Inflammatory macrophage treated with lipopolysaccharide for 1 hour (primary cell): ENCODE results near the gene POLR1H.
A peak's percentile ranks its signal among the peaks of the same experiment; 100 is the strongest.

ENCODE experiments used
- DNase-seq, 2 donors: peaks; one replicate each; pipeline ENCODE4 v3.0.0-alpha.2; 2020 to 2022

Gene POLR1H

GRCh38 chr6:30062471-30063178 lies 1.6 kb downstream of the POLR1H start:
- DNase-seq = no peak

- DNase-seq = no peak
These were observed 2.2 kb downstream of the POLR1H start for GRCh38 chr6:30063315-30063714.

- no peak for DNase-seq
These were observed 5.0 kb downstream of the POLR1H start for GRCh38 chr6:30066082-30066481.

- peak; percentile 98 to 100 for DNase-seq
These were observed 5.8 kb downstream of the POLR1H start, which contains the start of gene PPP1R11 for GRCh38 chr6:30066577-30067459. PPP1R11 (plus strand) TSS chr6:30067198; CDS start chr6:30067411, 213 bp downstream.

GRCh38 chr6:30067460-30068139 lies 6.5 kb downstream of the POLR1H start:
- no peak for DNase-seq

GRCh38 chr6:30071081-30071818 lies 10.2 kb downstream of the POLR1H start:
- DNase-seq = no peak

GRCh38 chr6:30071858-30072257 lies 10.8 kb downstream of the POLR1H start:
- no peak for DNase-seq

GRCh38 chr6:30073489-30074235 lies 12.6 kb downstream of the POLR1H start:
- DNase-seq = no peak

- no peak for DNase-seq
These were observed 13.4 kb downstream of the POLR1H start for GRCh38 chr6:30074331-30075093.

GRCh38 chr6:30075094-30075789 lies 14.2 kb downstream of the POLR1H start, which contains the start of gene RNF39:
RNF39 (minus strand) TSS chr6:30075769; CDS start chr6:30075585, 184 bp downstream.
- DNase-seq = no peak

GRCh38 chr6:30075790-30076732 lies 15.0 kb downstream of the POLR1H start:
- DNase-seq = no peak

GRCh38 chr6:30077218-30077617 lies 16.2 kb downstream of the POLR1H start:
- no peak for DNase-seq

- DNase-seq = no peak
These were observed 26.8 kb downstream of the POLR1H start for GRCh38 chr6:30087876-30088275.

GRCh38 chr6:30091577-30092381 lies 30.7 kb downstream of the POLR1H start:
- DNase-seq = peak; percentile 60 to 96

- DNase-seq = no peak
These were observed 31.9 kb downstream of the POLR1H start for GRCh38 chr6:30092852-30093543.

- peak; percentile 51 to 77 for DNase-seq
These were observed 33.0 kb downstream of the POLR1H start for GRCh38 chr6:30093951-30094661.

GRCh38 chr6:30096829-30097228 lies 35.8 kb downstream of the POLR1H start:
- DNase-seq = no peak
